Spinal cord (tissue), 10 donors: ENCODE measurements around the gene TFB2M. TPM values are rescaled to one million over a fixed set of nuclear protein-coding genes. Genes with fewer than 3 reads are reported as not detected.
"Not testable (repeated sequence)": the region's sequence is repeated elsewhere in the genome, so short reads cannot be mapped to it uniquely, and the experiment has no call there.

Source experiments
- DNase-seq, 6 donors: peaks; one replicate each; pipeline versions ENCODE4 v3.0.0 to v3.0.0-alpha.2; 2013 to 2015; ENCODE audit warnings: low spot score in 6 of 6, low read depth in 4 of 6
- H3K27ac ChIP-seq: one replicate; pipeline ENCODE4 v1.5.1; 2013; ENCODE audit warnings: low read depth, low read length, control low read depth
- H3K27me3 ChIP-seq: one replicate; pipeline ENCODE4 v1.6.1; 2013; ENCODE audit warnings: low read length; ENCODE audit not compliant: control insufficient read depth, insufficient read depth
- H3K36me3 ChIP-seq: one replicate; pipeline ENCODE4 v1.6.1; 2013; ENCODE audit warnings: low read length; ENCODE audit not compliant: control insufficient read depth, insufficient read depth
- H3K4me1 ChIP-seq: one replicate; pipeline ENCODE4 v1.6.1; 2013; ENCODE audit warnings: low read length; ENCODE audit not compliant: control insufficient read depth, insufficient read depth
- H3K4me3 ChIP-seq: one replicate; pipeline ENCODE4 v1.5.1; 2013; ENCODE audit warnings: low read depth, low read length, control low read depth
- H3K9me3 ChIP-seq: one replicate; pipeline ENCODE4 v1.6.1; 2013; ENCODE audit warnings: low read length; ENCODE audit not compliant: control insufficient read depth, insufficient read depth
- WGBS: methylation state at CpG from one replicate; pipeline ENCODE4 v1.1.5; 2013; ENCODE audit warnings: missing lambda C conversion rate; ENCODE audit not compliant: insufficient coverage; 5-methylcytosine and 5-hydroxymethylcytosine counted together
- polyA plus RNA-seq, 2 donors: library from polyadenylated mRNA; unstranded; fragments of 120-200 nt; gene quantifications; one replicate each; pipeline ENCODE4 v1.2.1, GENCODE V29; 2013; ENCODE audit not compliant: insufficient read length in 2 of 2
- total RNA-seq, 2 donors: library from RNA; depleted of rRNA in 1 of 2; stranded (reverse); fragments of 120-200 nt in 1 of 2; fragments of >200 nt in 1 of 2; gene quantifications; one replicate each; pipeline versions ENCODE4 v1.2.3 to v1.2.4, GENCODE V29; 2013 to 2014
- donor health status: healthy.

The TFB2M gene
- total and polyA plus RNA-seq, 4 donors = 8.1 to 14.4 (median 9.0) TPM

- no peaks in the 10 kb centered on the region for H3K27me3 ChIP-seq
- H3K27ac ChIP-seq = no peak overlapping the region
- H3K36me3 ChIP-seq = peaks cover 8% of the 10 kb centered on the region
- H3K9me3 ChIP-seq = no peaks in the 10 kb centered on the region
- H3K4me3 ChIP-seq = no peak overlapping the region
- WGBS = 100% methylated on average over 1 of the region's 7 CpGs
- no peak for DNase-seq
- no peaks in the 10 kb centered on the region for H3K4me1 ChIP-seq
These were observed 31.9 kb upstream of the TFB2M start for GRCh38 chr1:246597971-246598370.

GRCh38 chr1:246597340-246597739 lies 31.3 kb upstream of the TFB2M start:
- Histone ChIP-seq H3K36me3 (peaks cover 8% of the 10 kb centered on the region), H3K9me3 (no peaks in the 10 kb centered on the region), H3K27me3 (no peaks in the 10 kb centered on the region), H3K4me3 (no peak overlapping the region), H3K4me1 (no peaks in the 10 kb centered on the region), H3K27ac (no peak overlapping the region)
- DNase-seq = no peak
- whole genome bisulfite sequencing = no CpG with 5 or more reads among the region's 5 CpGs

GRCh38 chr1:246595146-246595545 lies 29.1 kb upstream of the TFB2M start:
- no peaks in the 10 kb centered on the region for H3K9me3 ChIP-seq
- H3K27me3 ChIP-seq = no peaks in the 10 kb centered on the region
- no peak overlapping the region for H3K4me3 ChIP-seq
- H3K4me1 ChIP-seq = no peaks in the 10 kb centered on the region
- peaks cover 8% of the 10 kb centered on the region for H3K36me3 ChIP-seq
- no peak overlapping the region for H3K27ac ChIP-seq
- no peak for DNase-seq
- WGBS = 85% methylated on average over 3 of the region's 3 CpGs

- H3K9me3 ChIP-seq = no peaks in the 10 kb centered on the region
- no peaks in the 10 kb centered on the region for H3K27me3 ChIP-seq
- H3K27ac ChIP-seq = no peak overlapping the region
- H3K36me3 ChIP-seq = peaks cover 8% of the 10 kb centered on the region
- DNase-seq = no peak
- no peak overlapping the region for H3K4me3 ChIP-seq
- H3K4me1 ChIP-seq = no peaks in the 10 kb centered on the region
These were observed 26.6 kb upstream of the TFB2M start for GRCh38 chr1:246592695-246593094.

GRCh38 chr1:246591958-246592357 lies 25.9 kb upstream of the TFB2M start:
- H3K4me3 ChIP-seq = no peak overlapping the region

GRCh38 chr1:246591504-246591903 lies 25.4 kb upstream of the TFB2M start:
- Histone ChIP-seq H3K4me3 (no peak overlapping the region), H3K4me1 (no peaks in the 10 kb centered on the region), H3K9me3 (no peaks in the 10 kb centered on the region), H3K36me3 (peaks cover 8% of the 10 kb centered on the region), H3K27ac (no peak overlapping the region), H3K27me3 (no peaks in the 10 kb centered on the region)
- DNase-seq = no peak
- WGBS = 92% methylated on average over 5 of the region's 6 CpGs

More at GRCh38 chr1:246591958-246592357, 25.9 kb upstream of the TFB2M start:
- no peak for DNase-seq
- peaks cover 8% of the 10 kb centered on the region for H3K36me3 ChIP-seq
- 95% methylated on average over 10 of the region's 13 CpGs for WGBS
- H3K4me1 ChIP-seq = no peaks in the 10 kb centered on the region
- no peak overlapping the region for H3K27ac ChIP-seq
- H3K27me3 ChIP-seq = no peaks in the 10 kb centered on the region
- no peaks in the 10 kb centered on the region for H3K9me3 ChIP-seq

GRCh38 chr1:246591047-246591446 lies 25.0 kb upstream of the TFB2M start:
- no peaks in the 10 kb centered on the region for H3K9me3 ChIP-seq
- H3K27me3 ChIP-seq = no peaks in the 10 kb centered on the region
- no peak overlapping the region for H3K4me3 ChIP-seq
- H3K27ac ChIP-seq = no peak overlapping the region
- no peak for DNase-seq
- no peaks in the 10 kb centered on the region for H3K4me1 ChIP-seq
- peaks cover 8% of the 10 kb centered on the region for H3K36me3 ChIP-seq

- not testable (repeated sequence) for H3K9me3 ChIP-seq, H3K27ac ChIP-seq, H3K36me3 ChIP-seq, H3K4me1 ChIP-seq, H3K27me3 ChIP-seq, H3K4me3 ChIP-seq, DNase-seq
- 92% methylated on average over 2 of the region's 10 CpGs for WGBS
These were observed 23.9 kb upstream of the TFB2M start for GRCh38 chr1:246589919-246590318.

- H3K9me3 ChIP-seq = no peaks in the 10 kb centered on the region
- no peaks in the 10 kb centered on the region for H3K27me3 ChIP-seq
- no peak overlapping the region for H3K27ac ChIP-seq
- H3K36me3 ChIP-seq = no peaks in the 10 kb centered on the region
- H3K4me1 ChIP-seq = no peaks in the 10 kb centered on the region
- DNase-seq = no peak
- H3K4me3 ChIP-seq = no peak overlapping the region
- WGBS = no CpG with 5 or more reads among the region's 2 CpGs
These were observed 22.2 kb upstream of the TFB2M start for GRCh38 chr1:246588159-246588721.

- H3K27me3 ChIP-seq = no peaks in the 10 kb centered on the region
- DNase-seq = no peak
- H3K4me3 ChIP-seq = no peak overlapping the region
- H3K27ac ChIP-seq = no peak overlapping the region
- WGBS = no CpG with 5 or more reads among the region's 3 CpGs
- no peaks in the 10 kb centered on the region for H3K36me3 ChIP-seq
- no peaks in the 10 kb centered on the region for H3K4me1 ChIP-seq
- no peaks in the 10 kb centered on the region for H3K9me3 ChIP-seq
These were observed 21.5 kb upstream of the TFB2M start for GRCh38 chr1:246587606-246588005.
